Urothelium cell line (cell line): ENCODE measurements around the gene CAPZA2.

Experiments used
- DNase-seq: peaks from one replicate; pipeline ENCODE4 v3.0.0; 2011; ENCODE audit warnings: low spot score, mixed read lengths
- FAIRE-seq: peaks from 2 replicates; lab custom pipeline; 2011; peaks lifted over from hg19 to GRCh38; lab: Jason Lieb, UNC

Gene CAPZA2

DNA sequence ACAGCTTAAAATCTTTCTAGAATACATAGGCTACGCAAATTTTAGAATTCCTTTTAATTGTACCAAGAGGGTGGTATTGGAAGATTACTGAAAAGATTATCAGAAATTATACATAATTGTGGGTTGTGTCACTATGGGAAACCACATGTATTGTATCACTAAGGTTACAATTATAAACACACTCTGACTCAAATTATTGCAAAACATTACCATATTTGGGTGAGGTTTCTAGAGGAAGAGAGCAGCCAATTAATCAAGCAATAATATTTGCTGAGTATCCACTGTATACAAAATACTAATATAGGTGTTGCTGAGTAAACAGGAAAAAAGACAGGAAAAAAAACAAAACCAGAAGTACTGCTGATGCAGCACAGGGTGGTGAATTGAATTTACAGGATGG, 3.1 kb upstream of the CAPZA2 start:
- no peak for FAIRE-seq
- no peak for DNase-seq

DNA sequence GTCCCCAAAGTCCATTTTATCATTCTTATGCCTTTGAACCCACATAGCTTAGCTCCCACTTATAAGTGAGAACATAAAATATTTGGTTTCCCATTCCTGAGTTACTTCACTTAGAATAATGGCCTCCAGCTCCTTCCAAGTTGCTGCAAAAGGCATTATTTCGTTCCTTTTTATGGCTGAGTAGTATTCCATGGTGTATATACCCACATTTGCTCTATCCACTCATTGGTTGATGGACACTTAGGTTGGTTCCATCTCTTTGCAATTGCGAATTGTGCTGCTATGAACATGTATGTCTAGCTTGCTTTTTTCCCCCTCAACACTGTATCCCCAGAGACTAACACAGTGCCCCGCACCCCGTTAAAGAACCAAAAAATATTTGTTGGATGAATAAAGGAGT, 670 bp upstream of the CAPZA2 start:
- FAIRE-seq (no peak), DNase-seq (no peak)

DNA sequence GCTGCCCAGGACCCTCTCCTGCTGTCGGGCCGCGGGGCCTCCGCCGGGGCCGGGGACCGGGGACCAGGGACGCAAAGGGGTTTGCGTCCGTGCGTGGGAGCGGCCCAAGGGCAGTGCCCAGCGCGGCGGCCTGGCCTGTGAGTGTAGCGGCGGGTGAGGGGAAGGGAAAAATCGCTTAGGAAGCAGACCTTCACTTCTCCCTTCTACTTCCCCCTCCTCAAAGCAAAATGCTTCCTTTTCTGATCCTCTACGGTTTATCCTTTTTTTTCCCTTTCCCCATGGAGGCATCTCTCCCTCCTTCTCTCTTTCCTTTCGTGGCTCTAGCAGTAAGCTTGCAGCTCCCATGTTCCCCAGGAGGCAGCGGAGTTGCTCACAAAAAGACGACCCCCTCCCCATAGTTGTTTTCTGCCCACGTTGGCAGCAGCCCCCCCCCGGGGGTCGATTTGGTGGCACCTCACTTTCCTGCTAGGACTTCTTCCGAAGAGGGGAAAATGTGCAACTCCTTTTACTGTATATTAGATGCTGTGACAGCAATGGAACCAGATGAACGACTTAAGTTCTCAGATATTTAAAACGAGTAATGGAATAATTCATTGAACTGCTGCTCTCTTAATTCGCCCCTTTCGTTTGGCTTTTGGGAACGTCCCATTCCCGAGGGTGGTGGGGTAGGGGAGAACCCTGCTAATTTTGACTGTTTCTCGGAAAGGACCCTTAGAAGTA, 724 bp downstream of the CAPZA2 start:
- FAIRE-seq = no peak

DNA sequence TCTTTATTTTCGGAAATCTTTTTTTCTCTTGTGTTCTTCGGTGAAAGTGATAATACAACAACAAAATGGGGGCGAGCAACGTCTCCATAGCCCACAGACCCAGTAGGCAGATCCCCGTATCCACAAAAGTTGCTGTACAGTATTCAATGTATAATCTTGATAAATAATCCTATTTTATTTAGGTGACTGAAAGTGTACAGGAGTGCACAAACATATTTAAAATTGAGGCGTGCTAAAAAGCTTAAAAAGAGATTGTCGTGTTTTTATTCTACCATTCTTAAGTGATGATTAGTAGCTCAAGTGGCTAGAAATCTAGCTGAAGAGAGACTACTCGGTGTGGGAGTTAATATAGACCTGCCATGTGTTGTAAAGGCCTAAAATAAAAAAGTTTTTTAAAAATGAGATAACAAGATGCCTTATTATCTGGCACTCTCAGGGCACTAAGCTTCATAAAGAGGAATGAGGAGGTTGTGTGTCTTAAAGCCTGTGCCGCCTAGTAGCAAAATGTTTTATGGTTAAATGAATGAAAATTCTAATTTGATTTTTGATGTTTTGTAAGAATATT, 1.6 kb downstream of the CAPZA2 start:
- DNase-seq (no peak), FAIRE-seq (no peak)

More for the DNA sequence above, 724 bp downstream of the CAPZA2 start:
- peak; percentile 12 for DNase-seq

DNA sequence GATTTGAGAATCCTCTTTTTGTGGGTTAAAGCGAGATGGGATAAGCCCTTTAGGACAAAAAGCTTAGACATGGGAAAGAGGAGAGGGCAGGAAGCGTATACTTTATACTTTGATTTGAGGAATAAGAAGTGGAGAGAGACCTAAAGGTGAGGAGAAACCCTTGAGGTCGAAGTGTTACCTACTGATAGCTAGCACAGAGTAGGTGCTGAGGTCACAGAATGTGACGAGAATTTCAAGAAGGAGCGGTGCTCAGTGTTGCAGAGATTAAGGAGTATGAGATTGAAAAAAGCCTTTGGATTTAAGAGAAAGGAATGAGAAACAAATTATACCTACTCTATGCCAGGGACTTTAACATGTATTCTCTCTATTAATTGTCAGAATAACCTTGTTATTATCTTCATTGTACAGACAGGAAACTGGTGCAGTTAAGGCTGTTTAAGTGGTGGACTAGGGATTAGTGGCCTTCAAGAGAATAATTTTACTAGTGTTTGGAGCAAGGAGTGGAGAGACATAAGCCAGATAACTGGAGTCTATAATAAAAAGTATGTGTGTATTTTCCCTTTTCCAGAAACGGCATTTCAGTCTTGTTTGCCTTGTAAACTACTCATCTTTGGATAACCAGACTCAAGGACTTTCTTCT, 8.8 kb downstream of the CAPZA2 start:
- FAIRE-seq = no peak
- no peak for DNase-seq

DNA sequence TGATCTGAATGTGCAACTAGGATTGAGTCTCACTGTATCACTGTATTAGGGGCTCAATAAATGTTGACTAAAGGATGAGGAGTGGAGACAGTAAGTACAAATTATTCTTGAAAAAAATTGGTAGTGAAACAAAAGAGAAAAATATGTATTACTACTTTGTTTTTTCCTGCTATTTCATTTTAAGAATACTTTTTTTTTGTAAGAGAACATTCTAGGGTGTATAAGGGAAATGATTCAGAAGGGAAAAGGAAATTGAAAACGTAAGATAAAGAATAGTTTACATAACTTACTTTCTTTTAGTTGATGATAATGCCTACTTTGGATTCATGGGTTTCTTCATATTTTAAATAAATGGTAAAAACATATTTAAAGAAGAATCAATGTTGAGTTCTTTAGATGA, 9.6 kb downstream of the CAPZA2 start:
- DNase-seq = no peak
- FAIRE-seq = no peak

DNA sequence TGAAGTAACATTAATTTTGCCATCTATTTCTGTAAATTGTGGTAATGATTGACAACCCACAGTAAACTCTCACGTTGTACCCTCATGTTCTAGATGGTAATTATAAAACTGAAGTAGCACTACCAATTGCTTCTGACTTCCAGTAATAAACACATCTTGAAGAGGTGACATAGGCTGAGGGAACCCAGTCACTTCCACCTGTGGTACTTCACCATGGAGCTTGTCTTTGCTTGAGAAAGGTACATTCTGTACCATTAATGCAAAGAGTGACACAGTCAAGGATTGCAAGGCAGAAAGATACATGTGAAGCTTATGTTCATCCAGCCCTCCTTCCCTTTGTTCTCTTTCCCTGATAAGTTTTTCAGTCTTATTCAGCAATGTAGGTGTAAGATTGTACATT, 11.2 kb downstream of the CAPZA2 start:
- no peak for FAIRE-seq

DNA sequence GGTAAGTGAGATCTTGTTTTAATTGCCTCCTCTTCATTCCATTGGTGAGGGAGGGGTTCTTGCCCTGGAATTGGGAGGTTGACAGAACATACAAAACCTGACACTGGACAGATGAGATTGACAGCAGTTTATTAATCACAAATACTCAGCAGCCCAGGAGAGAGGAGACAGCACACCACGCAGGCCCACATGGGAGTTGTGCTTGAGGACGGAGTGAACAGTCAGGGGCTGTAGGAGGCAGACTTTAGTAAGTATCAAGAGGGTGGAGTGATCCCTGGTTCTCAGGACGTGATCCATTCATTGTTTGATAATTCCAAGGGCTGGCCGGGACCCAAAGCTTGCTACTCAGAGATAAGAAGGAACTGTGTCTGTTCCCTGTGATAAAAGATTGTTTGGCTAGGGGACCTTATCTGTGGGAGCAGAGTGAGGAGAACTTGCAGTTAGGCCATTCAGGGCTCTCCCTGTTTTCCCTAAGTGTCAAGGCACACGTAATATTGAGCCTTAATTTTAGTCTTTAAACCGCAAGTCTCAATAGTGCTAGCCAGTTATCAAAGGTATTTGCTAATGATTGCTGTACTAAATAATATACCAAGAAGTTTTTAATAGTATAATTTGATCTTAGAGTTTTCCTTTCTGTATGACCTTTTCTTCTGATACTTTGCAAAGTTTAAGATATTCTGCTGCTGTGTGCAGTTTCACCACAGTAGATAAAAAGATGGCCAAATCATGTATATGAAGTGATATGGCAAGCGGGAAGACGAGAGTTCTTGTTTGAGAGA, 14.5 kb downstream of the CAPZA2 start:
- DNase-seq = no peak
- no peak for FAIRE-seq

More for the DNA sequence above, 11.2 kb downstream of the CAPZA2 start:
- no peak for DNase-seq

DNA sequence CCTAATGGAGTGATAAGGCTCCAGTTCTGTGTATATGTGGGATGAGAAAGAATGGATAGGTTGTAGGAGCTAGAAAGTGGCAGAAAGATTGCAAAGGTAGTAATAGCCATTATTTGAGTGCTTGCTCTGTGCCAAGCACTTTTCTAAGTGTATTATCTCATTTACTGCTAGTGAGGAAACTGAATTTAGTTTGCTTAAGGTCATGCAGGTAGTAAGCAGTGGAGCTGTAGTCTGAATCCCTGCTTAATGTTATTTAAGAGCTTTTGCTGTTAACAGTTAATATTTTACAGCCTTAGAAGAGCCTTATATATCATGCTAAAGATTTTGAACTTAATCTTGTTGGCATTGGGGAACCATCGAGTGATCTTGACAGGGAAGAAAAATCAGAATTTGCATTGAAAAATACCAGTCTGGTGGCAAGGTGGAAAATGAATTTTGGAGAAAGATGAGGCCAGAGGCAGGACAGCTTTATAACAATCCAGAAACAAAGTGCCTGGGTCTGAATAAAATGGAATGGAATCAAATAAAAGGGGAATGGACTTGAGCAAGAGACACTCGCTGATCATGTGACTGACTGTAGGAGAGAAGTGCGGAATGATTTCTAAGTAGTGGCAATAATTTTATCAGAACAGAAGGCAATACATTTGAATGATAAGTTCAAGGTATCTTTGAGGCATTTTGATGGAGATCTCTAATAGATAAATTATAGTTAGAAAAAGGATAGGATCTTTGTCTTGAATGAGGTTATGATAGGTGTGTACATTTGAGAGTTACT, 15.2 kb downstream of the CAPZA2 start:
- FAIRE-seq (no peak), DNase-seq (no peak)

DNA sequence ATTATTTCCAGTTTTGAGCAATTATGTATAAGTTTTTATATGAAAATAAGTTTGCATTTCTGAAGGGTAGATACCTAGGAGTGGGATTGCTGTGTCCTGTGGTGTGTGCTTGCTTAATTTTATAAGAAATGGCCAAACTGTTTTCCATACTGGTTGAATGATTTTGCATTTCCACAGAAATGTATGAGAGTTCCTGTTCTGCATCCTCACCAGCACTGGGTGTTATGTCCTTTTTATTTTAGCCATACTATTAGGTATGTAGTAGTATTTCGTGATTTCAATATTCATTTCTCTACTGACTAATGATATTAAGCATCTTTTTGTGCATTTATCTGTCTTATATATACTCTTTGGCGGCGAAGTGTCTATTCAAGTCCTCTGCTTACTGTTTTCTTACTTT, 22.3 kb downstream of the CAPZA2 start:
- DNase-seq (no peak), FAIRE-seq (no peak)

DNA sequence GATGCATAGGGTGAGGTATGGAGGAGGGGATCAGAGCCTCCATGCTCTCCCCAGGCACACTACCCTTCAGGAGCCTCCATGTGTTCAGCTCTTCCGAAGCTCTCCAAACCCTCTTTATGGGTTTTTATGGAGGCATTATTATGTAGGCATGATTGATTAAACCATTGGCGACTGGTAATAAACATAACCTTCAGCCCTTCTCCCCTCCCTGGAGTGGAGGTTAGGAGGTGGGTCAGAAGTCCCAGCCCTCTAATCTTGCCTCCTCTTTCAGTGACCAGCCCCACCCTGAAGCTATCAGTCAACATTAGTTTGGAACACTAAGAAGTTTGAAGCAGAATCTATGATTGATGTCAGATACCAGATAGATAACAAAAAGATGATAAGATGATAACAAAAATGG, 23.3 kb downstream of the CAPZA2 start:
- DNase-seq = no peak
- no peak for FAIRE-seq

DNA sequence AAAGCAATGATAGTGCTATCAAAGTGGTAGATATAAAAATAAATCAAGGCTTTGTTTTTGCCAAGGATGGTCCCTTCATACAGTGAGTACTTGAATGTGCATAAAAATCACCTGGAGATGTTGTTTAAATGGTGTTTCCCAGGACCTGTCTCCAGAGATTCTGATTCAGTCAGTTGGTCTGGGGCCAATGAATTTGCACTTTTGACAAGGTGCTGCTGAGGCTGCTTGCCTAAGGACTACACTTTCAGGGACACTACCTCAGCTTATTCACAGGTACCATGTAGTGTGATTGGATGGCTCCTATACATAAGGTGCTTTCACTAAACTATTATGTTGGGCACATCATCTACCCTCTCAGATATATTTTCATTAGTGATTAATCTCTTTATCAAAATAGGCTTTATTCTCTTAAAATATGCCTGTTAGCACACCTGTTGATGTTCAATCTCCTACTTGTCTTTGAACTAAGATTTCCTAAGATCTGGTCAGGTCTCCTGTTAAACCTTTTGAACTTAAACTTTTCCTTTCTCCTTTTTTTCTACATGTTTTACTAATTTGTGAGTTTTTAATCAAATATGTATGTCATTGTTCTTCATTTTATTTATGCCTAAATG, 24.3 kb downstream of the CAPZA2 start:
- DNase-seq = no peak
- FAIRE-seq = no peak

DNA sequence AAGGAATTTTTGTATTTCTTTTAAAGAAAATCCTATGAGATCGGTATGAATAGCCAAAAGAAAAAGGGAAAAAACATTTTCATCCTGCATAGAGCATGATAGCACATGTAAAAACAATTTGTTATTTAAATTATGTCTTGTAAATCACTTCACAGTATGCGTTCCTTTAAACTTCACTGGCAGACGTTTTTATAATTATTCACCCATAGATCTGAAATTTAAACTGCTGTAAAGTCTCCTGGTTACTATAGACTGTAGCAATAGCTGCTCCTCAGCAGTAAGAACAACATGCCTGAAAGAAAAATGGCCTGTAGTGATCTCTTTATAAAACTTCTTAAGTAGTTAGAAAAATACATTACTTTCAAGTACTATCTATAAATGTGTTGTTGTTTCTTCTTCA, 26.5 kb downstream of the CAPZA2 start:
- DNase-seq (no peak), FAIRE-seq (no peak)

DNA sequence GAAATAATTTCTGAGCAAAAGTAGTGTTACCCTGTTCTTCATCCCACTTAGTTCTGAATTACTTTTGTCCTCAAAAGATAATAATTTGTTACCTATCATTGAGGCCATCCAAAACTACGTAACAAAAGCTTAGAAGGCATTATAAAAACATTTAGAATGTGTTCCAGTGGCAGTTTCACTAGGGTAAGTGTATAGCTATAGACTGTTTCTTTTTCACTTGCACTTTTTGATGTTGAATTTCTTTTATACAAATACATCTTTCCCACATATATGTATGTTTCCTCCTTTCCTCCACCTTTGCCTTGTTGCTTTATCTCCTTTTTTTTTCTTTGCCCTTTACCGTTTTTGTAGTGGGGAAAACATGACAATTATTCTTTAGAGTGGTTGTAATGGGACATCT, 33.5 kb downstream of the CAPZA2 start:
- no peak for FAIRE-seq
- no peak for DNase-seq

DNA sequence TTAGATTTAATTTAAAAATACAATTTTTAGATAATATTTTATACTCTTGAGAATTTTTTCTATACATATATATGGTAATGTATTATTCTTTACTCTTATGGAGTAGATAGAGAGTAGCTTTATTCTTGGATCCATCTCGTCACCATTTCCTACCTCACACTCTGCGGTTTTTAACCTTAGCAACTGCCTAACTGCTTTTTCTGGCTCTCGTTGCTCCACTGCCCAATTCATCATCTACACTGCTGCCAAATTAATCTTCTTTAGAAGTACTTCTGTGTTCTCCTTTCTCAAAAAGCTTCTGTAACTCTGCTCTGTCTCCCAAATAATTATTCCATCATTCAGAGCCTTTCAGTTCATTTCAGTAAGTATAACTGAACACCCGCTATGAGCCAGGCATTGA, 35.3 kb downstream of the CAPZA2 start:
- DNase-seq (no peak), FAIRE-seq (no peak)

DNA sequence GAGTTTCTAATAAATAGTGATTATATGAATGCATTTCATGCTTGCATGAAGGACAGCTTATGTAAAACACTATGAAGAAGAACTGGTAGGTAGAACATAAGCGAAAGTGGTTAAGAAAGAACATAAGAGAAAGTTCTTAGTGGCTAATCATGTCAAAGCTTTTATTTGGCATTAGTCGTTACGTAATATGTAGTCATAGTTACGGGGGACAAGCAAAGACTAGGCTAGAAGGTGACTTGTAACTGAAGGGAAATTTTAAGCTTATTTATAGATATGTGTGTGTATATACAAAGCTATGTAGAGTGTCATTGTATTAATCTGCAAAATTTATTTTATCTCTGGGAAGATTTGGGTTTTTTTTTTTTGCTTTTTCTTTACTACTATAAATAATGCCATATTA, 36.9 kb downstream of the CAPZA2 start:
- FAIRE-seq = no peak

DNA sequence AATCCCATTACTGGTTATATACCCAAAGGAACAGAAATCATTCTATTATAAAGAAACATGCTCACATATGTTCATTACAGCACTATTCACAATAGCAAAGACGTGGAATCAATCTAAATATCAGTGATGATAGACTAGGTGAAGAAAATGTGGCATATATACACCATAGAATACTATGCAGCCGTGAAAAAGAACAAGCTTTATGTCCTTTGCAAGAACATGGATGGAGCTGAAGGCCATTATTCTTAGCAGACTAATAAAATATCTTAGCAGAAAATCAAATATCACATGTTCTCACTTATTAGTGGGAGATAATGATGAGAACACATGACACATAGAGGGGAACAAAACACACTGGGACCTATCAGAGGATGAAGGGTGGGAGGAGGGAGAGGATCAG, 38.8 kb downstream of the CAPZA2 start:
- DNase-seq = no peak
- FAIRE-seq = no peak

More for the DNA sequence above, 36.9 kb downstream of the CAPZA2 start:
- DNase-seq = no peak

DNA sequence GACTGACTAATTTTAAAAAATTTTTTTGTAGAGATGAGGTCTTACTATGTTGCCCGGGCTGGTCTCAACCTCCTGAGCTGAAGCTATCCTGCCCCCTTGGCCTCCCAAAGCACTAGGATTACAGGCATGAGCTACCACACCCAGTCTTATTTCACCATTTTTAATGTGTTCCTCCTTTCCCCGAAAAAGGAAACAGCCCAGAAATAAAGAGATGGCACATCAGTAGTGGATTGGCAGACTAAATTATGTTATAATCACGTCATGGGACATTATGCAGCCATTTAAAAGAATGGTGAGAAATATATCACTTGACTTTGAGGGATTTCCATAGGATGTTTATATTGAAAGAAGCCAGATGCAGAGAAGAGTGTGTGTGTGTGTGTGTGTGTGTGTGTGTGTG, 40.5 kb downstream of the CAPZA2 start:
- FAIRE-seq (no peak), DNase-seq (no peak)

DNA sequence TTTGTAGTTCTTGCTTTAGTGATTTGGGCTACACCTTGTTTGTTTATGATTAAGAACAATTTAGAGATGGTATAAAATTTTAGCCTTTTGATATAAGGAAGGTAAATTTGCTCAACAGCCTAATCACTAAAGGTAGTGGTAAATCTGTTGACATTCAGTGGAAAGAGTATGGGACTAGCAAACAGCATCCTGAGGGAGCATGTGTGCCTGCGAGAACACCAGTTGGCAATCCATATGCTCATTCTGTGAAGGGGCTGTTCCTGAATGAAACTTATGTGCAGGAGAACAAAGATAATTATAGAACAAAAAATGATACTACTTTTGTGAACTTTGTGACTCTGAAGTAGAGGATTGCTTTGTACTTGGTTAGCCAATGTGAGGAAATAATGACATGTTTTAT, 44.0 kb downstream of the CAPZA2 start:
- FAIRE-seq (no peak), DNase-seq (no peak)

DNA sequence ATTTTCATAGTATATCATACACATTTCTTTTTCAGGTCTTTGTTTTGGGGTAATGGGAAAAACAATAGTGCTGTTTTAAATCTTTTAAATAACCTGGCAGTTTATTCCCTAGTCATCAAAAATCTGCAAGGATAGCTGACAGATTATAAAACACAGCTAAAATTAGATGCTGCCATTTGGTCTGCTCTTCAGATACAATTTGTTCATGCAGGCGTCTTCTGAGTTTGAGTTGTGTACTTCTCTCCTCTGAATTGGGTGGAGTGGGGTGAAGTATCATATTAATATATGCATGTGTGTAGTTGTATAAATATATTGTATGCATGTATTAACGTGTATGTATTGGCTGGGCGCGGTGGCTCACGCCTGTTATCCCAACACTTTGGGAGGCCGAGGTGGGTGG, 48.0 kb downstream of the CAPZA2 start:
- no peak for FAIRE-seq

More for the DNA sequence above, 48.0 kb downstream of the CAPZA2 start:
- no peak for DNase-seq
